ENCODE data around the gene FAM120AOS. TPM values are rescaled to one million over a fixed set of nuclear protein-coding genes. Genes with fewer than 3 reads are reported as not detected.
A peak's percentile ranks its signal among the peaks of the same experiment; 100 is the strongest.
"Not testable (repeated sequence)": the region's sequence is repeated elsewhere in the genome, so short reads cannot be mapped to it uniquely, and the experiment has no call there.

The FAM120AOS gene
- total RNA-seq, 1 experiment from 2014 or later, result 40.4 TPM

DNA sequence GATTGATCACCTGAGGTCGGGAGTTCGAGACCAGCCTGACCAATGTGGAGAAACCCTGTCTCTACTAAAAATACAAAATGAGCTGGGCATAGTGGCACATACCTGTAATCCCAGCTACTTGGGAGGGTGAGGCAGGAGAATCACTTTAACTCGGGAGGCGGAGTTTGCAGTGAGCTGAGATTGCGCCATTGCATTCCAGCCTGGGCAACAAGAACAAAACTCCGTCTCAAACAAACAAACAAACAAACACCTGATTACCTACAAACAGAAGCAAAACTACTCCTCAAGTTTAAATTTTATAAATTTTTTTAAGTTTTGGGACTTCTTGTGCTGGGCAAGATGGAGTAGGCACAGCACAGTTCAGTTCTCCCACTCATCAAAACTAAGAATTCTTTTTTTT is 14.1 kb downstream of the FAM120AOS start:
- not testable (repeated sequence) for DNase-seq (ENCODE audit: low read depth)

DNA sequence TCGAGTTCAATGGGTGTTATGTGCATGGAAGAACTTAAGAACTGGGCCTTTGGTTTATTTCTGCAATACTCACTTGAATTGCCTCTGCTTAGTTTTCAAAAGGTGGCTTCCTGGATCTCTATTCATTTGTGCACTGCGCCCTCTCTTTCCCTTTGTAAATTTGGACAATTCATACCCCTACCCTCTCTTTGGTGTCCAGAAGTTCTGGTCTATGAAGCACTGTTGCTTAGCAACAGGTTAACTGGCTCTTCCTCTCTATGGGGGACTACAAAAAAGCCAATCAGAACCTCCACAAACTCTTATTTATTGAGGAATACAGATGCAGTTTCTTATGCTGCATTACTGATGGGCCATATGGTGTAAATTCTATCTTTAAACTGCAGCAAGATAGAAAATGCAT is 15.4 kb downstream of the FAM120AOS start:
- DNase-seq (ENCODE audit: low read depth), result no peak

DNA sequence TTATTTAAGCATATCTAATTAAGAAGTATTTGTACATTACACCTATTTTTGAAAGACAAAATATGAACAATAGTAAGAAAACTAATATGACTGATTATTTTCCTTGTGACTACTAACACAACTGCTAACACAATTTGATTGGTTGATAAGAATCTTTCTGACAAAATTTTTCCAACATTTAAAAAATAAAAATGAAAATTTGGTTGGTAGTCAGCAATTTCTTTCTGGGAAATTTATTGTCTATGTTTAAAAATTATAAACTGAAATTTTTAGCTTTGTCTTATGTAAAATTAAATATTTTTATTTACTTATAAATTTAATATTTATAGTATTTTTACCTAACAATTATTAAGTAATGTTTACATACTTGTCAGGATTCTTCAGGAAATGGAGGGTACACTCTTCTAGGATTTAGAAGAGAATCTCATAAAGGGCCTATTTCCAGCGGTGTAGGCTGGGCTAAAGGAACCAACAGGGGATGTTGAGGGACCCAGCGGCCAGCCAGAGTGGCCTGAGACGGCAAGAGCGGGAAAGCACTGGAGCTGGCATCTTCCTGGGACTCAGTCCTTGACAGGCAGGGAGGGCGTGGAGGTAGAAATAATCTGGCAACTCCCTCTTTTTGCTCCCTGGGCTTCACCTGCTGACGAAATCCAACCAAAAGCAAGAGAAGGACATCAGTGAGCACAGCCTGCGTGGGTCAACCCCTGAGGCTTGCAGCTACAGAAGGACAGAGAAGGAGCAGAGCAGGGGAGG is 16.6 kb downstream of the FAM120AOS start:
- DNase-seq (ENCODE audit: low read depth), result no peak

DNA sequence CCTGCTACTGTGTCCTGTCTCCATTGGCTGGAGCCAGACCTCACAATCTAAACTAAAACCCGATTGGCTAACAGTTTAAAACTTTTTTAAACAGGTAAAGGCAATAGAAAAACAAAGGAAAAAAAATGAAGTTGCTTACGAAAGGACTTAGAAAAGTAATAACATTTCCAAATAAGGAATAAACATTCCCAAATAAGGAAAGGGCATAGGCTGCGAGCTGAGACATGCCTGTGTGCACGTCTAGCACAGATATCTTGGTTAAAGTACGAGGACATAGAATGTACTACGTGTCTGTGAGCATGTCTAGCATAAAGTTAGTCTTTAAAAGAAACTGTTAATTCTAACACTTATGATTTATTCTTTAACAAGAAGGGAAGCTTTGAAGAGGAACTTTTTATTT is 17.2 kb downstream of the FAM120AOS start:
- DNase-seq (ENCODE audit: low read depth), result no peak

DNA sequence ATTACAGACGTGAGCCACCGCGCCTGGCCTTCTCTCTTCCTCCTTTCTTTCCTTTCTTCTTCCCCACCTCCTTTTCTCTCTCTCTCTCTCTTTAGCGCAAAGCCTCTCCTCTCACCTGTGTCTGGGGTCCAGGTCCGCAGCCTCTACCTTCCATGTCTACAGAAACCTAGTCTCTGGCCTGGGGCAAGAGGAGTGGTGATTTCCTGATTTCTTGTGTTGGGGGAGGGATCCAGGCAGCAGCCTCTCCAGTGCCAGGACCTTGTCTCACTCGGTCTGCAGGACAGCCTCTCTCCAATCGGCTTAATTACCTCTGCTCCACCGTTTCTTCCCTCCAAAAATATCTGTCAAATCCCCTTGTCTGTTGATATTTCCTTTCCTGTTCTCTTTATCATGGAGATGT is 18.0 kb downstream of the FAM120AOS start:
- DNase-seq (ENCODE audit: low read depth), result no peak

DNA sequence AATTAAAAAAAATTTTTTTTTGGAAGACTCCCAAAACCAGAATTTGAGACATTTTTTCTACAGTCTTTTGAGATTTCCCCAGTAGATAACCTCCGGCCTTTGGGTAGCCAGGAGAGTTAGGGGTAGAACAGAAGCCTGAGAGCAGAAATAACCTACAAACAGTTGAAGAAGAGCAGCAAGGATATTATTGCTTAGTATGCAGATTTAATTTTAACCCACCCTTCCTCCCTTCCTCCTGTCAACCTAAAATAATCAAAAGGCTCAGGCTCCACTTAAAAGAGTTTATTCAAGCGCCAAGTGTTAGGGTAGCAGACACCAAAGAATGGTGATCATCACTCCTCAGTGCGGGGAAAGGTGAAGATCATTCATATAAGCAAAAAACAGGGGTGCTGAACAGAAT is 19.3 kb downstream of the FAM120AOS start:
- DNase-seq (ENCODE audit: low read depth), result no peak

DNA sequence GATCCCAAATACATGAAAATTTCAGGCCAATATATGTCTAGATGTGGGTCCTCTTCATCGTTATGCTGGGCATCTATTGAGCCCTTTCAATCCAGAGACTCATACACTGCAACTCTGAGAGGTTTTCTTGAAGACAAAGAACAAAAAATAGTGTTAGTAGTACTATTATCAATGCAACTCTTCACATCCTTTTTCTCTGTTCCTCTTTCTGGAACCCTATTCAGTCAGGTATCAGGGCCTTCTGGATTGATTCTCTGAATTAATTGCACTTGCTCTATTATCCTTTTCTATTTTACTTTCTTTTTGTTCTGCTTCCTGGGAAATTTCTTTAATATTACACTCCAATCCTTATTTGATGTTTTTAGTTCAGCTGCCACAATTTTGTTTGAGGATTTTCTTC is 20.4 kb downstream of the FAM120AOS start:
- no peak for DNase-seq (ENCODE audit: low read depth)

DNA sequence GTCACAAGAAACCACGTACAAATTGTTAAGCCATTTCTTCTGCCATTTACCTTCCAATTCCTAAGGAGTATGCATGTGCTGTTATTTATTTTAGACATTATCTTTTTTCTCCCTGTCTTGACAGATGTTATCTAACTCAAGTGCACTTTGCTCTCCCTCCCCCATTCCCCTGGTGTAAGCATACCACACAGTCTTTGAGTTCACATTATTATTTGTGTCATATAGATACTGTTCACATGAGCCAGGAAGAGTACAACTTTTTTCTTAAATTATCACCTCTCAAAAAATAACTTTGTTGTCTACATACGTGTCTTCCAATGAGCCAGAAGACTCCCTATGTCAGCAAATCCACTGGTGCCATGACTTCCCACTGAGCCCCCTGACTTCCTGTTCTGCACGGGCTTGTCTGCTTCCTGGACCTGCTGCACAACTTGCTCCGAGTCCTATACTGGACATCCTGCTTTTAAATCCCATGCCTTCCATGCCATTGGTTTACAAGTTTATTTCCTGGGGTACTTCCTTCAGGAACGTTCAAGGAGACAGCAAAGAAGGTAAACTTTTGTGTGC is 21.8 kb downstream of the FAM120AOS start:
- no peak for DNase-seq (ENCODE audit: low read depth)

DNA sequence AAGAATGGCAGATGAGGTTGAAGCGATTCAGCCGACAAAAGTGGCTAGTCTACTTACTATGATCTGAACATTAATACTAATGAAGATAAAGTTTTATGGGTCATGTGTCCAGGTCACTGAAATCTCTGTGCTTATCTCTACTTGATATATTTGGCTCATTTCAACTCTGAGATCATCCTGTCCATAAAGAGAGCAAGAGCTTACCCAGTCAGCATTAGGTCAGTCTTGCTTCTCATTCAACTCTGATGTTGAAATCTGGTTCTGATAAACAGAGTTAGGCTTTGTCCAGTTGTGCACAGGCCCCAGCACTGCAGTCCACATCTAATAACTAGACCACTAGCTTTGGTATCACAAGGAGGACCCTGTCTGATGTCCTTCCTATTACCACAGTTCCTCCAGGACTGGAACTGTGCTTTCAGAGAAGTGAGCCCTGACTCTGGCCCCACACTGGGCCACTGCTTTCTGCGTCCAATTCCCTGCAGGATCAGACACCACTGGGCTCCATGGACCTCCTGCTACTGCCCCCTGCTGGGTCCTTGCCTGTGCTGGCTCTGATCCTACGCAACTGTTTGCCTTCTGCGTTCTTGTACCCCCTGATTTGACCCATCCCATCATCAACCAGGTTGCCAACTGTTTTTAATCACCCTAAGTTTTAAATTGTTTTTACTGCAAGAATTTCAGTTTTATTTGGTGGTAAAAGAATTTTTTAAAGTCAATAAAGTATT is 25.6 kb downstream of the FAM120AOS start:
- DNase-seq (ENCODE audit: low read depth), result peak; percentile 4

DNA sequence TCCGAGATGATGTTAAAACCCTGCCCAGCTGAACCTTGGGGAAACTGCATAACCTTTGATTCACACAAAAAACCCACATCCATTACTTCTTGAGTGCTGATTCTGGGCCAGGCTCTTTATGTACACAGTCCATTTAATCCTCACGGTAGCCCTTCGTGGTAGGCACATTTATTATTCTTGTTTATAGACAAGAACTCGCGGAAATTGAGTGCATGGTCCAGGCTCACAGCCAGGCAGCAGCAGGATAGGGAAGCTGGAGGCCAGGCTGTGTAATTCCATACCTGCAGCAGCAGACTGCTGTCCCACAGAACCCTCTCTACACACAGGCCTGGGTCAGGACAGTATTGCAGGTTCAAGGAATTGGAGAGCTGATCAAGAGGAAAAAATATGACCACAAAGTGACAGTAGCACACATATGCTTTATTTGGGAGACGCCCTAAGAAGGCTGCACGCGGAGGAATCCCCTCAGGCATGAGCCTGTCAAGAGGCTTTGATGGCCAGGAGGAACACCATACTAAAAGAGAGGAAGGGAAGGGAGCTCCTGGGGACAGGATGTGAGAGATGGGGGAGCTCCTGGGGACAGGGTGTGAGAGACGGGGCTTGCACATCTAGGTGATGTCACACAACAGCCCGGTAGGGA is 30.3 kb downstream of the FAM120AOS start:
- no peak for DNase-seq (ENCODE audit: low read depth)

DNA sequence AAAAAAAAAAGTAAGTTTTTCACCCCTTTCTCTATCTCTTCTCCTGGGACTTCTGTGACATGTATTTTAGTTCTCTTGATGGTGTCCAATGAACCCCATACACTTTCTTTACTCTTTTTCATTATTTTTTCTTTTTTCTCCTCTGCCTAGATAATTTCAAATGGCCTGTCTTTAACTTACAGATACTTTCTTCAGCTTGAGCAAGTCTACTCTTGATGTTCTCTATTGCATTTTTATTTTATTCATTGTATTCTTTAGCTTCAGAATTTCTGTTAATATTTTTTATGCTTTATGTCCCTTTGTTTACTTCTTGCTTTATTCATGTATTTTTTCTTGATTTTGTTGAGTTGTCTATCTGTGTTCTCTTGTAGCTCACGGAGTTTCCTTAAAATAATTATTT is 34.4 kb downstream of the FAM120AOS start:
- DNase-seq (ENCODE audit: low read depth), result no peak

DNA sequence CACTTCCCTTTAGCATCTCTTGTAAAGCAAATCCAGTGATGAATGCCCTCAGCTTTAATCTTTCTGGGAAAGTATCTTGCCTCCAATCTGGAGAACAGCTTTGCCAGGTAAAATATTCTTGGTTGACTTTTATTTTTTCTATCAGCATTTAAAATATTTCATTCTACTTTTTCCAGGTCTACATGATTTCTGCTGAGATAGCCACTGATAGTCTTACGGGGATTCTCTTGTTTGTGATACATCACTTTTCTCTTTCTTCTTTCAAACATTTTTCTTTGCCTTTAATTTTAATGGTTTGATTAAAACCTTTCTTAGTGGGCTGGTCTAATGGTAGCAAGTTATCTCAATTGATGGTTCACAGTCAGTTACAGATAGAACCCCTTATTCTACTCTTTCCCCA is 35.8 kb downstream of the FAM120AOS start:
- DNase-seq (ENCODE audit: low read depth), result no peak

DNA sequence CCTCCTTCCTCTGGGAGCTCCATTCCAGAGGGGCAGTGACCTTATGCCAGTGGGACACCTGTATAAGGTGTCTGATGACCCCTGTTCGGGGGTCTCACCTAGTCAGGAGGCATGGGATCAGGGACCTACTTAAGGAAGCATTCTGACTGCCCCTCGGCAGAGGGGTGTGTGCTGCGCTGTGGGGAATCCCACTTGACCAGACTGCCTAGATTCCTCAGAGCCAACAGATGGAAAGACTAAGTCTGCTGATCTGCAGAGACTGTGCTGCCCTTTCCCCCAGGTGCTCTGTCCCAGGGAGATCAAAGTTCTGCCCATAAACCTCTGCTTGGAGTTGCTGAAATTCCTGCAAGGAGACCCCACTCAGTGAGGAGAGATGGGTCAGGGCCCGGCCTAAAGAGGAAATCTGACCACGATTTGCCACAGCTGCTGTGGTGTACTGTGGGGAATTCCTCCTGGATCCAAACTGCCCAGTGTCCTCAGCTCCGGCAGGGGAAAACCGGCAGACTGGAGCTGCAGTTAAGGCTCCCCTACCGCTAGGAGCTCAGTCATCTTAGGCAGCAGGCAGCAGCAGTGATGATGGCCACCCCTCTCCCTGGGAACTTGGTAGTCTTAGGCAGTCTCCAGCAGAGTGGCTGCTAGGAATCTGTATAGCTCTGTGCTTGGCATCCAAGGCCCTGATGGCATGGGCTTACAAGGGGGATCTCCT is 36.7 kb downstream of the FAM120AOS start:
- DNase-seq (ENCODE audit: low read depth), result no peak

DNA sequence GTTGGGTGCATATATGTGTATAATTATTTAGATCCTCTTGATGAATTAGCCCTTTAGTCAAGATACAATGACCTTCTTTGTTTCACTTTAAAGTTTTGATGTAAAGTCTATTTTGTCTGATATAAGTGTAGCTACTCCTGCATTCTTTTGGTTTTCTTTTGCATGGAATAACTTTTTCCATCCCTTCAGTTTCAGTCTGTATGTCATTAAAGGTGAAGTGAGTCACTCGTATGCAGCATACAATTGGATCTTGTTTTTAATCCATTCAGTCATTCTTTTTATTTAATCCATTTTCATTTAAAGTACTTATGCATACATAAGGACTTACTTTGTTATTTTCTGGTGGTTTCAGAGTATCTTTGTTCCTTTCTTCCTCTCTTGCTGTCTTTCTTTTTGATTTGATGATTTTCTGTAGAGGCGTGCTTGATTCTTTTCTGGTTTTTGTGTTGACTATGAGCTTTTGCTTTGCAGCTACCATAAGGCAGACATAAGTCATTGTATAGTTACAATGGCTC is 38.1 kb downstream of the FAM120AOS start:
- no peak for DNase-seq (ENCODE audit: low read depth)

DNA sequence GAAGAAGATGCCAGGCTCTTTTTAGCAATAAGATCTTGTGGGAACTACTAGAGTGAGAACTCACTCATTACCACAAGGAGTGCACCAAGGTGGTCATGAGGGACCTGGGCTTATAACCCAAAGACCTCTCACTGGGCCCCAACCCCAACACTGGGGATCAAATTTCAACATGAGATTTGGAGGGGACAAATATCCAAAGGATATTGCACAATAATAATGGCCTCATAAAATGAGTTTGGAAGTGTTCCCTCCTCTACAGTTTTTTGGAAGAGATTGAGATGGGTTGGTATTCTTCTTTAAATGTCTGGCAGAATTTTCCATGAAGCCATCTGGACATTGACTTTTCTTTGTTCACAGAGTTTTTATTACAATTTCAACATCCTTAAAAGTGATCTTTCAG is 39.9 kb downstream of the FAM120AOS start:
- DNase-seq (ENCODE audit: low read depth), result no peak

DNA sequence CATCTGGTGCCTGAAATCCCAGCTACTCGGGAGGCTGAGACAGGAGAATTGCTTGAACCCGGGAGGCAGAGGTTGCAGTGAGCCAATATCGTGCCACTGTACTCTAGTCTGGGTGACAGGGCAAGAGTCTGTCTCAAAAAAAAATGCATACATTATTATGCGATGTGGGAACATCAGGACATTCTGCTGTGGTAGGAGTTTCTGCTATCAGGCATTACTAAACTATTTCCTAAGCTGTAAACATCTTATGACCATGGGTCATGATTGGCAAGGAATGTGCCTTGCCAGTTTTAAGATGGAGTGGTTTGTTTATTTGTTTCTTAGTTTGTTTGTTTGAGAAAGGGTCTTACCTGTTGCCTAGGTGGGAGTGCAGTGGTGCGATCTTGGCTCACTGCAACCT is 47.0 kb downstream of the FAM120AOS start:
- DNase-seq (ENCODE audit: low read depth), result no peak

DNA sequence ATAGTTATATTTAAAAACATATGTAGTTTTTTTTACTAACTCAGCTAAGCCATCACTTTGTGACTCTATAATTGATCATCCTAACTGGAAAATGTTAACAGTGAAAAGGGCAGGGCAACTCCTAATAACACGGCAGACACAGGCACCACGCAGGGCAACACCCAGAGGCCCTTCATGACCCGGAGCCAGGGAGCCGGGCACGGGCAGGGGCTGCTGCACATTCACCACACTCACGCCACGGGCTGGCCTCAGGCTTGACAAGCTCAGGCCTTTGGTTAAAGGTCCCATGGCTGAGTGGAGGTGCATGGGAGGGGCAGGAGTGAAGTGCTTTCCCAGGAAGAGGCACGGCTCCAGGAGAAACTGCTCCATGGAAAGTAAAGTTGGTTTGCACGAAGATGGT is 54.9 kb downstream of the FAM120AOS start:
- DNase-seq (ENCODE audit: low read depth), result no peak

DNA sequence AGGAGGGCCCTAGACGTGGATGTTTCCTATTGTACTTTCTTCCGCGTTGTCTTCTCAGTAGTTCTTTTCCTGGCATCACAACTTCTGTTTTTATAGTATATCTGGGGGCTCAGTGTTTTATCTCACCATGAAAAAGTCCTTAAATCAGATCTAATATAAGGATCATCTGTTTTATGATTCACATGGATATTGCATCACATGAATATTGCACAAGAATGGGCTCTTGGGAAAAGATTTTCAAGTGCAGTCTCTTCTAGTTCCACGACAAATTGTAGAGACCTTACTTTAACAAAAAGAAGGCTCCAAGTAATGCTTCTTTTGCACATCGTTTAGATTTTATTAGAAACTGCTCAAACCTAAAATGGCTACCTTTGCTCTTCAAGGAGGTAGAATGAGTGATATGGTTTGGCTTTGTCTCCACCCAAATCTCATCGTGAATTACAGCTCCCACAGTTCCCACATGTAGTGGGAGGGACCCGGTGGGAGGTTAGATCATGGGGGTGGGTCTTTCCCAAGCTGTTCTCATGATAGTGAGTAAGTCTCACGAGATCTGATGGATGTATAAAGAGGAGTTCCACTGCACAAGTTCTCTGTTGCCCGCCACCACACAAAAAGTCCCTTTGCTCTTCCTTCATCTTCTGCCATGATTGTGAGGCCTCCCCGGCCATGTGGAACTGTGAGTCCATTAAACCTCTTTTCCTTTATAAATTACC is 55.6 kb downstream of the FAM120AOS start:
- peak; percentile 21 for DNase-seq (ENCODE audit: low read depth)
